ENCODE results near the gene MLKL. TPM values are rescaled to one million over a fixed set of nuclear protein-coding genes. Genes with fewer than 3 reads are reported as not detected.

The MLKL gene
- total RNA-seq, 1 donor from 2014 or later: 3.7 TPM

DNA sequence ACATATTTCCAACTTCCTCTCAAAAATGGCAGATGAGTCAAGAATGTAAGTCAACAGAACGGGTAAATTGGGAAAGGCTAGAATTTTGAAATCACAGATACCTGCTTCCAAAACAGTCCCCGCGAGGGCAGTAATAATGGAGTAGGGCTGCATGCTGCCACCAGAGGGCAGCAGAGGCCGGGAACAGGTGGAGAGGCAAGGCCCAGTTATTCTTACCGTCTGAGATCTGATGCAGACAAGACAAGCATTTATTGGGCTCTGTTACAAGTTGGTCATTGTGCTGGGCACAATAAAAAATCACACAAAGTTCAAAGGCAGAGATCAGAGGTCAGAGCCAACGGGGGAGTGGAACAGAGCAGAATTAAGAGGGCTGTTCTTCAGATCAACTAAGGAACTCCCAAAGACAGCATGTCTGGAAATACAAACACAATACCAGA is 8.8 kb upstream of the MLKL start:
- no peak overlapping the region for H3K4me3 ChIP-seq (ENCODE audit: low read length in 3 of 3)
- no peaks in the 10 kb centered on the region for H3K36me3 ChIP-seq (ENCODE audit: control insufficient read depth in 3 of 3, insufficient read depth in 3 of 3, low read length in 3 of 3)
- H3K9ac ChIP-seq (ENCODE audit: low read depth in 1 of 3, low read length in 3 of 3): no peak overlapping the region
- H3K4me1 ChIP-seq (ENCODE audit: control insufficient read depth in 3 of 3, insufficient read depth in 3 of 3, low read length in 3 of 3): no peaks in the 10 kb centered on the region
- no peaks in the 10 kb centered on the region for H3K9me3 ChIP-seq (ENCODE audit: control insufficient read depth in 3 of 3, low read length in 3 of 3)
- no peak overlapping the region for H3K27ac ChIP-seq (ENCODE audit: low read depth, low read length)
- no peaks in the 10 kb centered on the region for H3K27me3 ChIP-seq (ENCODE audit: control insufficient read depth in 3 of 3, insufficient read depth in 3 of 3, low read length in 3 of 3)

DNA sequence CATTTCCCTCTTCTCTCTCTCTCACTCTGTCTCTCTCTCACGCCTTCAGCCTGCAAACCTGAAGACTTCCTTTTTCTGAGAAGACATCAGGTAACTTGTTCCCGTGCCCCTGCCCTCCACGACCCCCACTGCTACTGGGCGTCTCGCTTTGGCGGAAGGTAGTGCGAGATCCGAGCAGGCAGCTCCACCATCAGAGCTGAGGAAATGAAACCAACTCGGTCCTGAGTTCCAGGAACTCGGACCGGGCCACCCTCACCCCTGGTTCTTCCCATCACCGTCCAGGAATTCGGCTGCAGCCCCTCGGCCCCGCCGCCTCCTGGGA is 585 bp downstream of the MLKL start:
- Histone ChIP-seq H3K9ac (ENCODE audit: low read depth in 1 of 3, low read length in 3 of 3) (peak overlapping the region; percentile 69 to 81 (median 79)), H3K27ac (ENCODE audit: low read depth, low read length) (peak overlapping the region; percentile 81), H3K36me3 (ENCODE audit: control insufficient read depth in 3 of 3, insufficient read depth in 3 of 3, low read length in 3 of 3) (no peaks in the 10 kb centered on the region), H3K9me3 (ENCODE audit: control insufficient read depth in 3 of 3, low read length in 3 of 3) (no peaks in the 10 kb centered on the region), H3K4me3 (ENCODE audit: low read length in 3 of 3) (peak overlapping the region; percentile 80 to 88 (median 84)), H3K27me3 (ENCODE audit: control insufficient read depth in 3 of 3, insufficient read depth in 3 of 3, low read length in 3 of 3) (peaks cover 0 to 7% (median 4%) of the 10 kb centered on the region in 3 donors), H3K4me1 (ENCODE audit: control insufficient read depth in 3 of 3, insufficient read depth in 3 of 3, low read length in 3 of 3) (peaks cover 8 to 13% (median 8%) of the 10 kb centered on the region in 3 donors)

DNA sequence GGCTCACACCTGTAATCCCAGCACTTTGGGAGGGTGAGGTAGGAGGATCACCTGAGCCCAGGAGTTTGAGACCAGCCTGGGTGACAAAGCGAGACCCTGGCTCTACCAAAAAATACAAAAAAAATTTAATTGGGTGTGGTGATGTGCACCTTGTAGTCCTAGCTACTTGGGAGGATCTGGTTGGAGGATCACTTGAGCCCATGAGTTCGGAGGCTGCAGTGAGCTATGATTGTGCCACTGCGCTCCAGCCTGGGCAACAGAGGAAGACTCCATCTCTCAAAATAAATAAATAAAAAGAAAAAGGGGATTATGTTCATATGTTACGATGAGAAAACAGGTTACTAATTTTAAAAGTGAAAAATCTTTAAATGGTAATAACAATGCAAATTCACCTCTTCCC is 996 bp downstream of the MLKL start:
- no peak overlapping the region for H3K27ac ChIP-seq (ENCODE audit: low read depth, low read length)
- peaks cover 8 to 13% (median 8%) of the 10 kb centered on the region in 3 donors for H3K4me1 ChIP-seq (ENCODE audit: control insufficient read depth in 3 of 3, insufficient read depth in 3 of 3, low read length in 3 of 3)

DNA sequence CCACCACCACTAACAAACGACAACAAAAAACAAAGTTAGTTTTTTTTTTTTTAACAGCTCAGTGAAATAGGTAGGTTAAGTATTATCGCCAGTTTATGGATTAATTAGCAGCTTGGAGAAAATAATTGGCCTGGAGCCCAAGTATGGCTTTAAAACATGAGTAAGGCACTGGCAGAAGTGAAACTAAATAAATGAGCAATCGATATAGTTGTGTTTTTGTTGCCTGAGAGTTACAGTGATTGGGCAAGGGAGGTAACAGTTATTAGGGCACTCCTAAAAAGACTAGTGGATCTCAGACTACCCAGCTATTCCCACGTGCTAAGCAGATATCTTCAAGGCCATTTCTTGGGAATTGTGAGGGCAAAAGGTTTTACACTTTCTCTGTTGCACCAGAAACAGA is 2.4 kb downstream of the MLKL start:
- Histone ChIP-seq H3K36me3 (ENCODE audit: control insufficient read depth in 3 of 3, insufficient read depth in 3 of 3, low read length in 3 of 3) (no peaks in the 10 kb centered on the region), H3K4me3 (ENCODE audit: low read length in 3 of 3) (no peak overlapping the region), H3K9me3 (ENCODE audit: control insufficient read depth in 3 of 3, low read length in 3 of 3) (no peaks in the 10 kb centered on the region), H3K4me1 (ENCODE audit: control insufficient read depth in 3 of 3, insufficient read depth in 3 of 3, low read length in 3 of 3) (peaks cover 8 to 13% (median 8%) of the 10 kb centered on the region in 3 donors), H3K27me3 (ENCODE audit: control insufficient read depth in 3 of 3, insufficient read depth in 3 of 3, low read length in 3 of 3) (peaks cover 0 to 7% (median 4%) of the 10 kb centered on the region in 3 donors), H3K27ac (ENCODE audit: low read depth, low read length) (no peak overlapping the region), H3K9ac (ENCODE audit: low read depth in 1 of 3, low read length in 3 of 3) (no peak overlapping the region)

More for the DNA sequence above, 996 bp downstream of the MLKL start:
- peaks cover 0 to 7% (median 4%) of the 10 kb centered on the region in 3 donors for H3K27me3 ChIP-seq (ENCODE audit: control insufficient read depth in 3 of 3, insufficient read depth in 3 of 3, low read length in 3 of 3)
- H3K36me3 ChIP-seq (ENCODE audit: control insufficient read depth in 3 of 3, insufficient read depth in 3 of 3, low read length in 3 of 3): no peaks in the 10 kb centered on the region
- H3K9ac ChIP-seq (ENCODE audit: low read depth in 1 of 3, low read length in 3 of 3): no peak overlapping the region
- peak overlapping the region in 2 of 3 donors; percentile 80 to 84 for H3K4me3 ChIP-seq (ENCODE audit: low read length in 3 of 3)
- no peaks in the 10 kb centered on the region for H3K9me3 ChIP-seq (ENCODE audit: control insufficient read depth in 3 of 3, low read length in 3 of 3)

DNA sequence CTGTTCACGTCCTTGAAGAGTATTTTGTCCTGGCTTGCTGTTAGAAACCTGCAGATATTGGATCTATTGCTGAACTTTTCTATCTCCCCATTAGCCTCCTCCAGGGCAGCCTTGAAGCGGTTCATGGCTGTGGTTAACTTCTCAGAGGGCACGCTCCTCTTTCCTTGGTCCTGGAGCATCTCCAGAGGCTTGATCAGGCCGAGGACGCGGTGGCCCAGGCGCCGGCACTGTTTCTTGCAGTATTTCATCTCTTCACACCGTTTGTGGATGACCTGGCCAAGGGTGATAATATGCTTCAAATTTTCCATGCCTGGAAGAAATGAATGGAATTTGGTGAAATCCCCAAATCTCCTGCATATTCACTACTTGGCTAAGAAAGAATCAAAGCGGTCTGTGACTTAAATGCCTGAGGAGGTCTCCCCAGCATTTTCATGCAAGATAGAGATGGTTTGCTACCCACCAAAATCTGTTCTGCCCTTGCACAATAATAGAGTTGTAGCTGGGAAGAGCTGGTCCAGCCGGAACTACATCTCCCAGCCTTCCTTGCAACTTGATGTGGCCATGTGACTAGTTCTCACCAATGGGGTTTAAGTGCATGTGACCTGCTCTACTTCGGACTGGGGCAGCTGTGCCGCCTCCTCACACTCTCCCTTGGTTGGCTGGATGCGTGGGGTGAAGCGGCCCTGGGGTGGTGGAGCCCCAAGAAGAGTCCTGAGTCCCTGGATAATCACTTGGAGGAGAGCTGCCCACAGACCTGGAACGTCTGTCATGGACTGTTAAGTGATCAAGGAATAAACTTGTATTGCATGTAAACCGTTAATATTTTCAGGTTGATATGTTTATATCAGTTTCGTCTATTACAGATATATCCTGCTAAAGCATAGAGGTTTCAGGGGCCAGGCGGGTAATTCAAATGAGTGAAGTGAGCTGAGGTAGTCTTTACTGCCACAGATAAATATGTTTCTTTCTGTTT is 4.9 kb downstream of the MLKL start:
- peak overlapping the region; percentile 4 to 77 (median 71) for H3K9ac ChIP-seq (ENCODE audit: low read depth in 1 of 3, low read length in 3 of 3)
- H3K4me3 ChIP-seq (ENCODE audit: low read length in 3 of 3): peak overlapping the region; percentile 71 to 85 (median 84)
- H3K4me1 ChIP-seq (ENCODE audit: control insufficient read depth in 3 of 3, insufficient read depth in 3 of 3, low read length in 3 of 3): peaks cover 3 to 7% (median 7%) of the 10 kb centered on the region in 3 donors
- peaks cover 0 to 7% (median 4%) of the 10 kb centered on the region in 3 donors for H3K27me3 ChIP-seq (ENCODE audit: control insufficient read depth in 3 of 3, insufficient read depth in 3 of 3, low read length in 3 of 3)
- H3K27ac ChIP-seq (ENCODE audit: low read depth, low read length): peak overlapping the region; percentile 4
- peaks cover 0 to 8% (median 5%) of the 10 kb centered on the region in 3 donors for H3K36me3 ChIP-seq (ENCODE audit: control insufficient read depth in 3 of 3, insufficient read depth in 3 of 3, low read length in 3 of 3)
- no peaks in the 10 kb centered on the region for H3K9me3 ChIP-seq (ENCODE audit: control insufficient read depth in 3 of 3, low read length in 3 of 3)

DNA sequence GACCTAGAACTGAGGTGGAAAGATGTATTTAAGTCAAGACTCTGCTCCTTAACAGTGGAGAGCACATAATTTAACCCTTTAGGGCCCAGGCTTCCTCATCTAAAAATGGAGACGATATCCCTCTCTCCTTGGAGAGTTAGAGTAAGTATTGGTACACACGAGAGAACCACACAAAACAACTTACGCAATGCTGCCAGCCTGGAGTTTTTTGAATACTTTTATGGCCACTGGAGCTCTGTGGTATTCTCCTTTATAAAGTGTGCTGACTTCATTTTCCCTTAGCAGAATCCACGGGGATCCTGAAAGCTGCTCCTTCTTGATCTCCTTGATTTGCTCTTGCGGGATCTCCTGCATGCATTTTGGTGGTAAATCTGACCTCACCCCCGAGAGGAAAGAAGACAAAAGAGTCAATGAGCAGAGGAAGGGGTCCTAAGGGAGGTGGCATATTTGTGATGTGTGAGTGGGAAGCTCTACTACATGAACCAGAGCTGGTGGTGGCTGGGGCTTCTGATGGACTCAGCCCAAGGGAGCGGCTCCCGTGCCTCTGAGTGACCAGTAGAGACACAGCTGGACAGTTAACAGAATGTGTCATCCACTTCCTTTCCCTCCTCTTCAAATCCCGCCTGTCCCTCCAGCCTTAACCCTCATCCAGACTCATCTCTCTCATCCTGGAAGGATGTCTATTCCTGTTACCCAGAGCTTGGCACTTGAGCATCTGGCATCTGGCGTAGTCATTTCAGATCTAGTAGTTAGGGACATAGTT is 9.4 kb downstream of the MLKL start:
- Histone ChIP-seq H3K27me3 (ENCODE audit: control insufficient read depth in 3 of 3, insufficient read depth in 3 of 3, low read length in 3 of 3) (no peaks in the 10 kb centered on the region), H3K36me3 (ENCODE audit: control insufficient read depth in 3 of 3, insufficient read depth in 3 of 3, low read length in 3 of 3) (peaks cover 0 to 8% (median 5%) of the 10 kb centered on the region in 3 donors), H3K27ac (ENCODE audit: low read depth, low read length) (no peak overlapping the region), H3K9me3 (ENCODE audit: control insufficient read depth in 3 of 3, low read length in 3 of 3) (no peaks in the 10 kb centered on the region), H3K9ac (ENCODE audit: low read depth in 1 of 3, low read length in 3 of 3) (no peak overlapping the region), H3K4me1 (ENCODE audit: control insufficient read depth in 3 of 3, insufficient read depth in 3 of 3, low read length in 3 of 3) (no peaks in the 10 kb centered on the region), H3K4me3 (ENCODE audit: low read length in 3 of 3) (no peak overlapping the region)

DNA sequence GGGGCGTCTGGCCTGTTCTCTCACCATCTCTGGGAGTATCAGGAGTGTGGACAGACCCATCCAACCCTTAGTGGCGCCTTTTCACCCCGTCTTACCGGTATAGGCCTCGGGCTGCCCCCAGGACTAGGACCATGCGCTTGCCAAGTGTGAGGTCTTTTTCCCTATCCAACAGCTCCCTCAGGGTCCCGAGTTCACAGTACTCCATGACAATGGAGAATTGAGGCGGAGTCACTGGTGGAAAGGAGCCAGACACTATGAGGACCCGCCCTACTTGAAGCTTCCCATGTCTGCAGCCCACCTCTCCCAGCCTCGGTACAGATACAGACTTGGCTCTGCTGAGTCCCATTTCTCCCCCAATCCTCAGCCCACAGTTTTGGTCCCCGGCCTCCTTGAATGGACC is 18.1 kb downstream of the MLKL start:
- H3K9me3 ChIP-seq (ENCODE audit: control insufficient read depth in 3 of 3, low read length in 3 of 3): no peaks in the 10 kb centered on the region
- no peak overlapping the region for H3K9ac ChIP-seq (ENCODE audit: low read depth in 1 of 3, low read length in 3 of 3)
- H3K36me3 ChIP-seq (ENCODE audit: control insufficient read depth in 3 of 3, insufficient read depth in 3 of 3, low read length in 3 of 3): peaks cover 0 to 5% (median 2%) of the 10 kb centered on the region in 3 donors
- no peak overlapping the region for H3K27ac ChIP-seq (ENCODE audit: low read depth, low read length)
- no peaks in the 10 kb centered on the region for H3K4me1 ChIP-seq (ENCODE audit: control insufficient read depth in 3 of 3, insufficient read depth in 3 of 3, low read length in 3 of 3)
- no peaks in the 10 kb centered on the region for H3K27me3 ChIP-seq (ENCODE audit: control insufficient read depth in 3 of 3, insufficient read depth in 3 of 3, low read length in 3 of 3)
- no peak overlapping the region for H3K4me3 ChIP-seq (ENCODE audit: low read length in 3 of 3)

DNA sequence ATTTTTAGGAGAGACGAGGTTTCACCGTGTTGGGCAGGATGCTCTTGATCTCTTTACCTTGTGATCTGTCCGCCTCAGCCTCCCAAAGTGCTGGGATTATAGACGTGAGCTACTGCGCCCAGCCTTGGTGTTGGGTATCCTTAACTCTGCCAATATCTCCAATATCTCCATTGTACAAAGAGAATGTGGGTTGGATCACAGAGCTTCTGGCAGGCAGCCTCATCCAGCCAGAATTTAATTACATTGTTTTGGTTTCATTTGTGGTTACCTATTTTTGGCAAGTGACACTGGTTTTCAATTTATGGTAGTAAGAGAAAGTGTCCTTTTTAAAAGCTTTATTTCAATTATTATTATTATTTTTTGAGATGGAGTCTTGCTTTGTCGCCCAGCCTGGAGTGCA is 20.0 kb downstream of the MLKL start:
- no peaks in the 10 kb centered on the region for H3K4me1 ChIP-seq (ENCODE audit: control insufficient read depth in 3 of 3, insufficient read depth in 3 of 3, low read length in 3 of 3)
- H3K4me3 ChIP-seq (ENCODE audit: low read length in 3 of 3): no peak overlapping the region
- no peak overlapping the region for H3K27ac ChIP-seq (ENCODE audit: low read depth, low read length)
- H3K36me3 ChIP-seq (ENCODE audit: control insufficient read depth in 3 of 3, insufficient read depth in 3 of 3, low read length in 3 of 3): peaks cover 0 to 8% (median 4%) of the 10 kb centered on the region in 3 donors
- H3K9ac ChIP-seq (ENCODE audit: low read depth in 1 of 3, low read length in 3 of 3): no peak overlapping the region
- no peaks in the 10 kb centered on the region for H3K27me3 ChIP-seq (ENCODE audit: control insufficient read depth in 3 of 3, insufficient read depth in 3 of 3, low read length in 3 of 3)
- no peaks in the 10 kb centered on the region for H3K9me3 ChIP-seq (ENCODE audit: control insufficient read depth in 3 of 3, low read length in 3 of 3)

DNA sequence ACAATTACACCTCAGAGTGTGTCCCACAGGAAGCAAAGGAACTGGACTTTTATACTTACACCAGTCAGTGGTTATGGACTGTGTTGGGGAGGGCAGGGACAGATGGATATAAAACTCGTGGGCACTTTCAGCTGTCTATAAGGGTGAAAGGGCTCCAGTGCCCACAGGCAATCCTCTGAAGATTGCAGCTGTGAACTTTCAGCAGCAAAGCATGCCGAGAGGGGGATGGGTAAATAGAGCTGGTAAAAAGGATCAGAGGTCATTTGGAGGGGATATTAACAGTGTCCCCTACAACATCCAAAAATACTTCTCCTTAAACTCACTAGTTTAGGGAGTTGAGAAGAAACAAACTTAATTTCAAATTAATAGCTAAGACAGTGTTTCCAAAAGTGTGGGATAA is 20.7 kb downstream of the MLKL start:
- peaks cover 4 to 8% (median 4%) of the 10 kb centered on the region in 3 donors for H3K36me3 ChIP-seq (ENCODE audit: control insufficient read depth in 3 of 3, insufficient read depth in 3 of 3, low read length in 3 of 3)
- no peaks in the 10 kb centered on the region for H3K9me3 ChIP-seq (ENCODE audit: control insufficient read depth in 3 of 3, low read length in 3 of 3)
- no peak overlapping the region for H3K4me3 ChIP-seq (ENCODE audit: low read length in 3 of 3)
- H3K4me1 ChIP-seq (ENCODE audit: control insufficient read depth in 3 of 3, insufficient read depth in 3 of 3, low read length in 3 of 3): no peaks in the 10 kb centered on the region
- no peak overlapping the region for H3K9ac ChIP-seq (ENCODE audit: low read depth in 1 of 3, low read length in 3 of 3)
- H3K27me3 ChIP-seq (ENCODE audit: control insufficient read depth in 3 of 3, insufficient read depth in 3 of 3, low read length in 3 of 3): no peaks in the 10 kb centered on the region
- no peak overlapping the region for H3K27ac ChIP-seq (ENCODE audit: low read depth, low read length)

DNA sequence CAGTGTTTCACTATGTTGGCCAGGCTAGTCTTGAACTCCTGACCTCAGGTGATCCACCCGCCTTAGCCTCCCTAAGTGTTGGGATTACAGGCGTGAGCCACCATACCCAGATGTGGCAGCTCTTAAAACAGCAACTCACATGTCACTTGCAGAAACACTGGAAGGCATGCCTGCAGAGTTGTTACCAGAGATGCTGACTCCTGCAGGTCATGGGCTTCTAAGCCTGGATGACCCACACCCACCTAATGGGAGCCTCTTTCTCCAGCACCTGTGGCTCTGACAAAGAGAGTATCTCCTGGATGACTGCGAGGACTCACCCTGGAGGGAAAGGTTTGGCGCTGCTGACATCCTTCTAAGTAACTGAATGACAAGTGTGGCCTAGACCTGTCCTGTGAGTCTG is 22.8 kb downstream of the MLKL start:
- Histone ChIP-seq H3K36me3 (ENCODE audit: control insufficient read depth in 3 of 3, insufficient read depth in 3 of 3, low read length in 3 of 3) (peaks cover 4 to 8% (median 4%) of the 10 kb centered on the region in 3 donors), H3K4me1 (ENCODE audit: control insufficient read depth in 3 of 3, insufficient read depth in 3 of 3, low read length in 3 of 3) (no peaks in the 10 kb centered on the region), H3K27ac (ENCODE audit: low read depth, low read length) (no peak overlapping the region), H3K27me3 (ENCODE audit: control insufficient read depth in 3 of 3, insufficient read depth in 3 of 3, low read length in 3 of 3) (no peaks in the 10 kb centered on the region), H3K9me3 (ENCODE audit: control insufficient read depth in 3 of 3, low read length in 3 of 3) (no peaks in the 10 kb centered on the region), H3K9ac (ENCODE audit: low read depth in 1 of 3, low read length in 3 of 3) (no peak overlapping the region), H3K4me3 (ENCODE audit: low read length in 3 of 3) (no peak overlapping the region)

All from skeletal muscle tissue (tissue), 4 donors.